MCF 10A (cell line): ENCODE measurements around the gene AFTPH. TPM values are rescaled to one million over a fixed set of nuclear protein-coding genes. Genes with fewer than 3 reads are reported as not detected.

Experiments
- BruUV-seq: library from RNA; stranded (reverse); fragments of 400-500 nt; replicated peaks from 2 replicates; lab custom pipeline; 2021; lab: Mats Ljungman, UMichigan
- CTCF ChIA-PET: fragments of 300-600 bp; sonication (Branson Sonifier 250); formaldehyde crosslinking; extraction: SDS; loops from one replicate; lab custom pipeline; 2021; ENCODE audit warnings: antibody characterized with exemption, inconsistent platforms; lab: Yijun Ruan, JAX
- POLR2A ChIA-PET: fragments of 300-600, 350-650 bp; sonication (Branson Sonifier 250); formaldehyde crosslinking; extraction: SDS; loops from one replicate; lab custom pipeline; 2020; ENCODE audit warnings: antibody characterized with exemption, inconsistent platforms; lab: Yijun Ruan, JAX
- DNase-seq: peaks from one replicate; pipeline ENCODE4 v3.0.0-alpha.2; 2018; ENCODE audit not compliant: unreplicated experiment
- H3K27ac Mint-ChIP-seq: one replicate; pipeline ENCODE4 v1.8.0; 2022; ENCODE audit warnings: mild to moderate bottlenecking, low read depth, mixed read lengths; ENCODE audit not compliant: unreplicated experiment
- H3K27me3 Mint-ChIP-seq: one replicate; pipeline ENCODE4 v1.8.0; 2022; ENCODE audit warnings: mixed read lengths; ENCODE audit not compliant: insufficient read depth, unreplicated experiment
- H3K36me3 Mint-ChIP-seq: one replicate; pipeline ENCODE4 v1.8.0; 2022; ENCODE audit warnings: mild to moderate bottlenecking, moderate library complexity, mixed read lengths; ENCODE audit not compliant: insufficient read depth, unreplicated experiment
- H3K4me1 Mint-ChIP-seq: one replicate; pipeline ENCODE4 v1.8.0; 2022; ENCODE audit warnings: mixed read lengths; ENCODE audit not compliant: insufficient read depth, unreplicated experiment
- H3K4me3 Mint-ChIP-seq: one replicate; pipeline ENCODE4 v1.8.0; 2022; ENCODE audit warnings: mild to moderate bottlenecking, moderate library complexity, mixed read lengths; ENCODE audit not compliant: unreplicated experiment
- H3K9me3 Mint-ChIP-seq: one replicate; pipeline ENCODE4 v1.8.0; 2022; ENCODE audit warnings: mixed read lengths; ENCODE audit not compliant: unreplicated experiment
- intact Hi-C: fragments of 100-400 bp; cut with micrococcal nuclease; formaldehyde crosslinking; loops from 2 replicates; pipeline ENCODE4 v1.14.1; 2022
- total RNA-seq: library from RNA; stranded (reverse); gene quantifications from 2 replicates; pipeline ENCODE4 v1.2.3, GENCODE V29; 2022
- TF ChIP-seq, protein P1 (sequence below): fragments of 200-600 bp; IDR thresholded peaks from one replicate; pipeline ENCODE4 v1.8.0; 2022; ENCODE audit warnings: antibody characterized with exemption, mild to moderate bottlenecking; ENCODE audit not compliant: unreplicated experiment

The AFTPH gene
- total RNA-seq, 1 experiment from 2014 or later, result 24.7 TPM

DNA sequence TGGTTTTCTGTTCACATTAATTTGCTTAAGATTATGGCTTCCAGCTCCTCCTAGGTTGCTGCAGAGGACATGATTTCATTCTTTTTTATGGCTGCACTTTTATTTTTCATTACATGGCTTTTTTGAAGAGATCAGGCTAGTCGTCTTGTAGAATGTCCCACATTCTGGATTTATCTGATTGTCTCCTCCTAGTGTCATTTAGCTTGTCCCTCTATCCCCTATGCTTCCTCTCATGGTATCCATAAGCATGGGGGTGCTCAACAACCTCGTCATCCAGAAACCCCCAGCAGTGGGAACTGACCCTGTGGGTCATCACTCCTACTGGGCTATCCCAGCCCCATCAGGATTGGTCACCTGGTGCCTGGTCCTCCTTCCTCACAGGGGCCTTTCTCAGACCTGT is 80.0 kb downstream of the AFTPH start:
- no peak for DNase-seq
- no TSS peak for BruUV-seq
- CTCF ChIA-PET, result interaction anchor here (0.6 to 0.7 kb wide), 2 partner anchors 116 to 287 kb away, joined by 3 to 4 read pairs; no protein-coding TSS in a partner anchor
- POLR2A ChIA-PET, result interaction anchor here (0.6 to 0.7 kb wide), 3 partner anchors 14 to 271 kb away, joined by 3 read pairs; no protein-coding TSS in a partner anchor
- Mint-ChIP-seq H3K9me3 (peaks cover 11% of the 10 kb centered on the region), H3K27me3 (no peaks in the 10 kb centered on the region), H3K4me3 (no peak overlapping the region), H3K27ac (no peak overlapping the region), H3K36me3 (peaks cover 5% of the 10 kb centered on the region), H3K4me1 (peaks cover 9% of the 10 kb centered on the region)
- TF ChIP-seq, protein P1, sequence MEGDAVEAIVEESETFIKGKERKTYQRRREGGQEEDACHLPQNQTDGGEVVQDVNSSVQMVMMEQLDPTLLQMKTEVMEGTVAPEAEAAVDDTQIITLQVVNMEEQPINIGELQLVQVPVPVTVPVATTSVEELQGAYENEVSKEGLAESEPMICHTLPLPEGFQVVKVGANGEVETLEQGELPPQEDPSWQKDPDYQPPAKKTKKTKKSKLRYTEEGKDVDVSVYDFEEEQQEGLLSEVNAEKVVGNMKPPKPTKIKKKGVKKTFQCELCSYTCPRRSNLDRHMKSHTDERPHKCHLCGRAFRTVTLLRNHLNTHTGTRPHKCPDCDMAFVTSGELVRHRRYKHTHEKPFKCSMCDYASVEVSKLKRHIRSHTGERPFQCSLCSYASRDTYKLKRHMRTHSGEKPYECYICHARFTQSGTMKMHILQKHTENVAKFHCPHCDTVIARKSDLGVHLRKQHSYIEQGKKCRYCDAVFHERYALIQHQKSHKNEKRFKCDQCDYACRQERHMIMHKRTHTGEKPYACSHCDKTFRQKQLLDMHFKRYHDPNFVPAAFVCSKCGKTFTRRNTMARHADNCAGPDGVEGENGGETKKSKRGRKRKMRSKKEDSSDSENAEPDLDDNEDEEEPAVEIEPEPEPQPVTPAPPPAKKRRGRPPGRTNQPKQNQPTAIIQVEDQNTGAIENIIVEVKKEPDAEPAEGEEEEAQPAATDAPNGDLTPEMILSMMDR, result no peak
- intact Hi-C loops, result no loop called here

DNA sequence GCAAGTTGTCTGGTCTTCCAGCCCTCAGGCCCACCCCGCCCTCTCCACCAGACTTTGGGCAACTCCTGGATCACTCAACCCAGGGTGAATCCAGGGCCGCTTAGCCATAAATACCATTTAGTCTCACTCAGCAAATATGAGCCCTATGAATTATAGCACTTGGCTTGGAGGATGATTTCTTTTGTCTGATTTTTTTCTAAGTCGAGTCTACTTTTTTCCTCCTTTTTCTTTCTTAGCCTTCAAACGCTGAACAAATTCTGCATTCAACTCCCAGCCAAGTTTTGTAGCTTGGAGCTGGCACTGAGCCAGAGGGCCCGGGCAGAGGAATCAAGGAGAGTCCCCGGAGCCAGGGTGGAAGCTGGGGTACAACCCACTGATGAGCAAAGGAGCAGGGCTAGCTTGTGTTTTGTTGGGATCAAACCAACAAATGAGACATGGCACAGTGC is 80.9 kb downstream of the AFTPH start:
- no TSS peak for BruUV-seq
- Mint-ChIP-seq H3K9me3 (peaks cover 11% of the 10 kb centered on the region), H3K4me3 (no peak overlapping the region), H3K27me3 (no peaks in the 10 kb centered on the region), H3K36me3 (peaks cover 5% of the 10 kb centered on the region), H3K4me1 (peaks cover 9% of the 10 kb centered on the region), H3K27ac (no peak overlapping the region)
- TF ChIP-seq, protein P1, result no peak
- DNase-seq, result no peak
- ChIA-PET CTCF (interaction anchor here (0.5 to 1.2 kb wide), 2 partner anchors 10 to 11 kb away, joined by 4 to 5 read pairs; no protein-coding TSS in a partner anchor), POLR2A (interaction anchor here (0.7 to 2.4 kb wide), 6 partner anchors 9 to 268 kb away, joined by 3 to 9 read pairs (median 3); no protein-coding TSS in a partner anchor)
- intact Hi-C loops, result no loop called here

DNA sequence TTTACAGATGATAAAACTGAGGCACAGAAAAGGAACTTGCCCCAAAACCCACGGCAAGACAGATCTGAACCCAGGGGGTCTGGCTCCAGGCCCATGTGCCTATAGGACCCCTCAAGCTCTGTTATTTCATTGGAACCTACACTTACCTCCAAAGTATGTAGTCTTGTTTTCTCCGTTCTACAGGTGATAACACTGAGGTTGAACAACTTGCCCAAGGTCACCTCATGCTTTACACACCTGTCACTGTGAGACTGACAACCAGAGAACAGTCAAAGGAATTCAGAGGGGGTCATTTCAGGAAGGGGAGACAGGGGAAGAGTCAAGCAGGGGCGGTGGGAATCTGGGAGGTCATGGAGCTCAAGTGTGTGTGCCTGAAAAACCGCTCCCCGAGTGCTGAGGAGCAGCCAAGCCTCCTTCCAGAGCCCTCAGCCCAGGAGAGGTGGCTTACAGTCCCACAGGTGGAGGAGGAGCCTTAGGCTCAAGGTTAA is 81.9 kb downstream of the AFTPH start:
- DNase-seq, result no peak
- no peaks in the 10 kb centered on the region for H3K27me3 Mint-ChIP-seq
- intact Hi-C loops, result no loop called here
- peaks cover 11% of the 10 kb centered on the region for H3K9me3 Mint-ChIP-seq
- peaks cover 9% of the 10 kb centered on the region for H3K4me1 Mint-ChIP-seq
- ChIA-PET CTCF (interaction anchor here (1.2 kb wide), 1 partner anchor 11 kb away, joined by 4 read pairs; no protein-coding TSS in a partner anchor), POLR2A (interaction anchor here (1.2 to 2.4 kb wide), 4 partner anchors 10 to 32 kb away, joined by 3 to 9 read pairs (median 4); no protein-coding TSS in a partner anchor)
- H3K36me3 Mint-ChIP-seq, result peaks cover 5% of the 10 kb centered on the region
- H3K27ac Mint-ChIP-seq, result peak overlapping the region; percentile 40
- no peak overlapping the region for H3K4me3 Mint-ChIP-seq
- TF ChIP-seq, protein P1, result no peak
- no TSS peak for BruUV-seq

DNA sequence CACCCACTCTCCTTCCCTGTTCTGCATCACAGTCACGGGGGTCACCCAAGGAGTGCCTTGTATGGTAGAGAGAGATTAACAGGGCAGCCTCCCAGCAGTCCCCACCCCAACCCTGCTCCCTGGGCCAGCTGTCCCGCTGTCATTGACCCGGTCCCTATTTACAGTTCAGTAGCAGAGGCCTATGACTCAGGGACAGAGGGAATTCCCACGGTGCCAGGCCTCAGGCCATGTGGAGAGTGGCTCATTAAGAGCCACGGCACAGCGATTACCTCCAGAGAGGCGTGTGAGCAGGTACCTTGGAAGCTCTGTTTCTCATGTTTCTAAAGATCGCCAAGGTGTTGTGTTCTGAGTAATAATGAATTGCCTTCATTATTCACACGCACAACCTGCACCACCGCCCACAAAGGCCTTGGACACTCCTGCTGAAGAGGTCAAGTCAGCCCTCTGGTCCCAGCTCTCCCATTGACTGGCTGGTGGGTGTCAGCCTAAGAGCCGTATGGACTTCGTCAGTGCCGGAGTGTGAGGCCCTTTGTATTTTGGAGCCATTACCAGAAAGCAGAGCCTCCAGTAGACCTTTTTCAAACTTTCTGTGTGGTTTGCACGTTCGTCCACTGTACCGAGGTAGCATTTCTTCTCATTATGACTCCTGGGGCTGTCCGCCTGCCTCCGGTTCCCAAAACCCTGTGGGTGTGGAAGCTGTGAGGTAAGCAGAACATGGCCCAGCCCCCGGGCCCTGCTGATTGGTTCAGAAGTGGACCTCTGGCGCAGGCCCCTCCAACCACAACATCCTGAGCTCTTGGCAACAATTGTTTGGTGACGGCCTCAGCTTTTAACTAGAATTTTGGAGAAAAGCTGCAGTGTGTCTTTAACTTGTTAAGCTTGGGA is 82.6 kb downstream of the AFTPH start:
- POLR2A ChIA-PET, result interaction anchor here (1.6 to 2.4 kb wide), 2 partner anchors 11 to 31 kb away, joined by 4 to 9 read pairs; no protein-coding TSS in a partner anchor
- DNase-seq, result peak; percentile 82

More for the DNA sequence above, 82.6 kb downstream of the AFTPH start:
- Mint-ChIP-seq H3K27ac (peak overlapping the region; percentile 40), H3K36me3 (peaks cover 5% of the 10 kb centered on the region), H3K27me3 (peaks cover 6% of the 10 kb centered on the region), H3K9me3 (peaks cover 11% of the 10 kb centered on the region), H3K4me1 (peaks cover 9% of the 10 kb centered on the region), H3K4me3 (peak overlapping the region; percentile 14)
- TF ChIP-seq, protein P1, result no peak
- CTCF ChIA-PET, result interaction anchor here (0.6 to 0.7 kb wide), 3 partner anchors 20 to 278 kb away, joined by 3 to 4 read pairs (median 3); no protein-coding TSS in a partner anchor
- no TSS peak for BruUV-seq
- intact Hi-C loops, result no loop called here
